HL-60/S4 treated with retinoic acid at 250 ng/mL for 4 days and 3 days (cell line): ENCODE data around the gene PRDM10.

ENCODE experiments used
- in situ Hi-C: fragments of 300-500 bp; cut with MboI; formaldehyde crosslinking; loops from 2 replicates; pipeline ENCODE4 v1.7.0; 2022; ENCODE audit warnings: low sequenced_read_pairs

The PRDM10 gene

DNA sequence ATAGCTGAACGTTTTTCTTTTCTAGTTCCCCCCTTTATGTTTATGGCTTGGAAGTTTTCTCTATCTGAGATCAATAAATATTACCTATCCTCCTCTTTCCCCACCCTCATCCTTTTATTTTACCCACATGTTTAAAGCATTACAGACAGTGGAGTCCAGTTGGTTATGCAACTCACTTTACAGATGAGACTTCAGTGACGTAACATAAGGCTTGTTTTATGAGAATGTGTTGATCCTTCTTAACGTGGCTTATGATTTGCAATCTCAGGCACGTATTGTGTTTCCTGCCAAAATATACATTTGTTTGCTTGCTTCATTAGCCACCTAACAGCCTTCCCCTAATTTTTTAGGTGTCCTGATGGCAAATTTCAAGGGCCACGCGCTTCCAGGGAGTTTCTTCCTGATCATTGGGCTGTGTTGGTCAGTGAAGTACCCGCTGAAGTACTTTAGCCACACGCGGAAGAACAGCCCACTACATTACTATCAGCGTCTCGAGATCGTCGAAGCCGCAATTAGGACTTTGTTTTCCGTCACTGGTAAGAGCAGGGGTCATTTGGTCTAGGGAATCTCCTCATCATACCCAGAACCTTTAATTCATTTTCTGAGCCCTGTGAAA lies 150.4 kb downstream of the PRDM10 start:
- in situ Hi-C loops = no loop called here
